ENCODE measurements around the gene CAPN2. TPM values are rescaled to one million over a fixed set of nuclear protein-coding genes. Genes with fewer than 3 reads are reported as not detected.

CAPN2 gene
- total RNA-seq, 1 donor from 2014 or later, result 391 TPM

DNA sequence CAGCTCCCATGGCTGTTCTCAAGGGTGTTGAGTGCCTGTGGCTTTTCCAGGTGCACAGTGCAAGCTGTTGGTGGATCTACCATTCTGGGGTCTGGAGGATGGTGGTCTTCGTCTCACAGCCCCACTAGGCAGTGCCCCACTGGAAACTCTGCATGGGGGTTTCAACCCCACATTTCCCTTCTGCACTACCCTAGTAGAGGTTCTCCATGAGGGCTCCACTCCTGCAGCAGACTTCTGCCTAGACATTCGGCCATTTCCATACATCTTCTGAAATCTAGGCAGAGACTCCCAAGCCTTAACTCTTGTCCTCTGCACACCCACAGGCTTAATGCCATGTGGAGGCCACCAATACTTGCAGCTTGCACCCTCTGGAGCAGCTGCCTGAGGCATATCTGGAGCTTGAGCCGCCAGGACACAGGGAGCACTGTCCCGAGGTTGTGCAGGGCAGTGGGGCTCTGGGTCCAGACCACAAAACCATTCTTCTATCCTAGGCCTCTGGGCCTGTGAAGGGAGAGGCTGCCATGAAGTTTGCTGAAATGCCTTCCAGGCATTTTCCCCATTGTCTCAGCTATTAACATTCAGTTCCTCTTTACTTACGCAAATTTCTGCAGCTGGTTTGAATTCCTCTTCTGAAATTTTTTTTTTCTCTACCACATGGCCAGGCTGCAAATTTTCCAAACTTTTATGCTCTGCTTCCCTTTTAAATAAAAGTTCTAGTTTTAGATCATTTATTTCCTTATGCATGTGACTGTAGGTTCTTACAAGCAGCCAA lies 38.0 kb upstream of the CAPN2 start:
- no peaks in the 10 kb centered on the region for H4K20me1 ChIP-seq (ENCODE audit: insufficient read depth, low read length)
- H3K4me1 ChIP-seq (ENCODE audit: insufficient read depth, low read length), result no peaks in the 10 kb centered on the region
- H3K27ac ChIP-seq (ENCODE audit: low read depth, low read length), result no peak overlapping the region
- TF ChIP-seq EZH2 (IDR thresholded peaks at IDR 0.05; ENCODE audit: insufficient read depth, low read length), result no peak
- TF ChIP-seq, protein P1, sequence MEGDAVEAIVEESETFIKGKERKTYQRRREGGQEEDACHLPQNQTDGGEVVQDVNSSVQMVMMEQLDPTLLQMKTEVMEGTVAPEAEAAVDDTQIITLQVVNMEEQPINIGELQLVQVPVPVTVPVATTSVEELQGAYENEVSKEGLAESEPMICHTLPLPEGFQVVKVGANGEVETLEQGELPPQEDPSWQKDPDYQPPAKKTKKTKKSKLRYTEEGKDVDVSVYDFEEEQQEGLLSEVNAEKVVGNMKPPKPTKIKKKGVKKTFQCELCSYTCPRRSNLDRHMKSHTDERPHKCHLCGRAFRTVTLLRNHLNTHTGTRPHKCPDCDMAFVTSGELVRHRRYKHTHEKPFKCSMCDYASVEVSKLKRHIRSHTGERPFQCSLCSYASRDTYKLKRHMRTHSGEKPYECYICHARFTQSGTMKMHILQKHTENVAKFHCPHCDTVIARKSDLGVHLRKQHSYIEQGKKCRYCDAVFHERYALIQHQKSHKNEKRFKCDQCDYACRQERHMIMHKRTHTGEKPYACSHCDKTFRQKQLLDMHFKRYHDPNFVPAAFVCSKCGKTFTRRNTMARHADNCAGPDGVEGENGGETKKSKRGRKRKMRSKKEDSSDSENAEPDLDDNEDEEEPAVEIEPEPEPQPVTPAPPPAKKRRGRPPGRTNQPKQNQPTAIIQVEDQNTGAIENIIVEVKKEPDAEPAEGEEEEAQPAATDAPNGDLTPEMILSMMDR (IDR thresholded peaks at IDR 0.05; ENCODE audit: insufficient read depth, low read depth, low read length), result no peak
- H3K4me2 ChIP-seq (ENCODE audit: low read length), result no peak overlapping the region
- peaks cover 2% of the 10 kb centered on the region for H3K27me3 Mint-ChIP-seq (ENCODE audit: low read depth, unreplicated experiment)
- no peak for FAIRE-seq
- H3K79me2 ChIP-seq (ENCODE audit: insufficient read depth, low read length), result no peaks in the 10 kb centered on the region
- H3K27me3 ChIP-seq (ENCODE audit: insufficient read depth, low read length), result no peaks in the 10 kb centered on the region
- no peaks in the 10 kb centered on the region for H3K9me3 ChIP-seq (ENCODE audit: insufficient read depth, low read depth, low read length)
- no peaks in the 10 kb centered on the region for H3K36me3 Mint-ChIP-seq (ENCODE audit: low read depth, unreplicated experiment)
- no peak overlapping the region for H2AFZ ChIP-seq (ENCODE audit: low read depth, low read length)
- no peak for DNase-seq (ENCODE audit: low read depth)
- no peaks in the 10 kb centered on the region for H3K36me3 ChIP-seq (ENCODE audit: insufficient read depth, low read length)
- H3K9me3 Mint-ChIP-seq (ENCODE audit: unreplicated experiment), result peaks cover 19% of the 10 kb centered on the region
- no peak overlapping the region for H3K9ac ChIP-seq (ENCODE audit: low read length)
- no peak overlapping the region for H3K27ac Mint-ChIP-seq (ENCODE audit: unreplicated experiment)
- no peak overlapping the region for H3K4me3 Mint-ChIP-seq (ENCODE audit: unreplicated experiment)
- H3K4me3 ChIP-seq (ENCODE audit: insufficient read depth, low read depth, low read length), result no peak overlapping the region
- H3K4me1 Mint-ChIP-seq (ENCODE audit: low read depth, unreplicated experiment), result peaks cover 5% of the 10 kb centered on the region

DNA sequence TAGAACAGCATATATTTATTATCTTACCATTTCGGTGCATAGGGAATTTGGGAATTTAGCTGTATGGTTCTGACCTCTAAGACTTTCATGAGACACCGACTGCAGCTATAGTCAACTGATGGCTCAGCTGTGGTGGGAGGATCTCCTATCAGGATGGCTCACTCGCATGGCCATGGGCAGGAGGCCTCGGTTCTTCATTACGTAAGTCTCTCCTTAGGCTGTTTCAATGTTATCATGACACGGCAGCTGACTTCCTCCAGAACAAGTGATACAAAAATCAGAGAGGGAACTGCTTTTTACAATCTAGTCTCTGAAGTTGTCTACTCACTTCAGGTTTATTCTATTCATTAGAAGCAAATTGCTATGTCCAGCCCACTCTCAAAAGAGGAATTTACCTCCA lies 33.5 kb upstream of the CAPN2 start:
- Histone ChIP-seq H3K79me2 (ENCODE audit: insufficient read depth, low read length) (no peaks in the 10 kb centered on the region), H3K27ac (ENCODE audit: low read depth, low read length) (no peak overlapping the region), H3K4me2 (ENCODE audit: low read length) (no peak overlapping the region), H2AFZ (ENCODE audit: low read depth, low read length) (no peak overlapping the region), H4K20me1 (ENCODE audit: insufficient read depth, low read length) (no peaks in the 10 kb centered on the region), H3K4me3 (ENCODE audit: insufficient read depth, low read depth, low read length) (no peak overlapping the region), H3K9me3 (ENCODE audit: insufficient read depth, low read depth, low read length) (no peaks in the 10 kb centered on the region), H3K9ac (ENCODE audit: low read length) (no peak overlapping the region), H3K36me3 (ENCODE audit: insufficient read depth, low read length) (no peaks in the 10 kb centered on the region), H3K27me3 (ENCODE audit: insufficient read depth, low read length) (peaks cover 2% of the 10 kb centered on the region), H3K4me1 (ENCODE audit: insufficient read depth, low read length) (no peaks in the 10 kb centered on the region)
- FAIRE-seq (no peak), DNase-seq (ENCODE audit: low read depth) (no peak)
- Mint-ChIP-seq H3K27me3 (ENCODE audit: low read depth, unreplicated experiment) (peaks cover 13% of the 10 kb centered on the region), H3K9me3 (ENCODE audit: unreplicated experiment) (peaks cover 17% of the 10 kb centered on the region), H3K4me3 (ENCODE audit: unreplicated experiment) (no peak overlapping the region), H3K36me3 (ENCODE audit: low read depth, unreplicated experiment) (no peaks in the 10 kb centered on the region), H3K27ac (ENCODE audit: unreplicated experiment) (no peak overlapping the region), H3K4me1 (ENCODE audit: low read depth, unreplicated experiment) (no peaks in the 10 kb centered on the region)
- TF ChIP-seq EZH2 (IDR thresholded peaks at IDR 0.05; ENCODE audit: insufficient read depth, low read length), result no peak
- TF ChIP-seq, protein P1 (IDR thresholded peaks at IDR 0.05; ENCODE audit: insufficient read depth, low read depth, low read length), result no peak

- no peak overlapping the region for H3K4me3 ChIP-seq (ENCODE audit: insufficient read depth, low read depth, low read length)
- H3K79me2 ChIP-seq (ENCODE audit: insufficient read depth, low read length), result no peaks in the 10 kb centered on the region
- peaks cover 2% of the 10 kb centered on the region for H3K27me3 ChIP-seq (ENCODE audit: insufficient read depth, low read length)
- Mint-ChIP-seq H3K4me1 (ENCODE audit: low read depth, unreplicated experiment) (no peaks in the 10 kb centered on the region), H3K9me3 (ENCODE audit: unreplicated experiment) (peaks cover 8% of the 10 kb centered on the region), H3K27me3 (ENCODE audit: low read depth, unreplicated experiment) (peaks cover 13% of the 10 kb centered on the region), H3K27ac (ENCODE audit: unreplicated experiment) (no peak overlapping the region), H3K36me3 (ENCODE audit: low read depth, unreplicated experiment) (no peaks in the 10 kb centered on the region), H3K4me3 (ENCODE audit: unreplicated experiment) (no peak overlapping the region)
- no peak overlapping the region for H3K9ac ChIP-seq (ENCODE audit: low read length)
- H4K20me1 ChIP-seq (ENCODE audit: insufficient read depth, low read length), result no peaks in the 10 kb centered on the region
- DNase-seq (ENCODE audit: low read depth), result no peak
- H2AFZ ChIP-seq (ENCODE audit: low read depth, low read length), result no peak overlapping the region
- TF ChIP-seq, protein P1 (IDR thresholded peaks at IDR 0.05; ENCODE audit: insufficient read depth, low read depth, low read length), result no peak
- TF ChIP-seq EZH2 (IDR thresholded peaks at IDR 0.05; ENCODE audit: insufficient read depth, low read length), result no peak
- FAIRE-seq, result no peak
- H3K27ac ChIP-seq (ENCODE audit: low read depth, low read length), result no peak overlapping the region
- no peaks in the 10 kb centered on the region for H3K4me1 ChIP-seq (ENCODE audit: insufficient read depth, low read length)
- H3K4me2 ChIP-seq (ENCODE audit: low read length), result no peak overlapping the region
- no peaks in the 10 kb centered on the region for H3K36me3 ChIP-seq (ENCODE audit: insufficient read depth, low read length)
- no peaks in the 10 kb centered on the region for H3K9me3 ChIP-seq (ENCODE audit: insufficient read depth, low read depth, low read length)
These were observed 32.2 kb upstream of the CAPN2 start for GRCh38 chr1:223680188-223680587.

Data from astrocyte (in vitro differentiated cells and primary cell).